NCI-H2196 (cell line): Measurements from ENCODE around the gene INIP.
"Not testable (repeated sequence)": the region's sequence is repeated elsewhere in the genome, so short reads cannot be mapped to it uniquely, and the experiment has no call there.

Experiments
- DNase-seq: peaks from one replicate; lab custom pipeline; 2025; ENCODE audit not compliant: unreplicated experiment; lab: John Stamatoyannopoulos, UW

The INIP gene

GRCh38 chr9:112743216-112743836 lies 25.4 kb upstream of the INIP start:
- DNase-seq = no peak

DNA sequence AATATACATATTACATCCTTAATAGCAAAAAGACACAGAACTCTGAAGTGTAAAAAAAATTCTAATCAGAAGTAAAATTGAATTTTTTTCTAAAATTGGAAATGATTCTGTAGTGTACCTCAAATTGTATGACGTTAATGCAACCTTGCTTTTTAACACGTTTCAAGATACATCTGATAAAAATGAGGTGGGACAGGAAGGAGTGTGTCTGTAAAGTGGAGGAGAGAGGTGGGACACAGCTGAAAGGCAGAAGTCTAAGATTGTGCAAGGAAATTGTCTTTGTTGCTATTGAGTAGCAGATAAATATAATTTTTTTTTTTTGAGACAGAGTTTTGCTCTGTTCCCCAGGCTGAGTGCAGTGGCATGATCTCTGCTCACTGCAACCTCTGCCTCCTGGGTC lies 17.0 kb upstream of the INIP start:
- DNase-seq = no peak

- no peak for DNase-seq
Observed at GRCh38 chr9:112731971-112732370, 14.1 kb upstream of the INIP start.

DNA sequence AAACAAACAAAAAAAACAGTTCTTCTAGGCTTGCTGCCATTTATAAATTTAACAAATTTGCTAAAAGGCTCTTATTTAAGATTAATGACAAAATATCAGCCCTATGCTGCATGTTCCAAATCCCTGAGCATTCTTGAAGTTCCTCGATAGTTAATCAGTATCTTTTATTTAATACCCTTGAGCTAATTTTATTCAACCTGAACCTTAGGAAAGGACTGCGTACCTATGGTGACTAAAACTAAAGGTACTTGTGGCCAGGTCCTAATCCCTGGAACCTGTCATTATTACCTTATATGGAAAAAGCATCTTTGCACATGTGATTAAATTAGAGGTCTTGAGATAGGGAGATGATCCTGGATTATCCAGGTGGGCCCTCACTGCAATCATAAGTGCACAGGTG lies 10.5 kb upstream of the INIP start:
- DNase-seq = no peak

- DNase-seq = no peak
Observed at GRCh38 chr9:112726428-112726827, 8.5 kb upstream of the INIP start.

- DNase-seq = no peak
Observed at GRCh38 chr9:112725961-112726360, 8.0 kb upstream of the INIP start.

DNA sequence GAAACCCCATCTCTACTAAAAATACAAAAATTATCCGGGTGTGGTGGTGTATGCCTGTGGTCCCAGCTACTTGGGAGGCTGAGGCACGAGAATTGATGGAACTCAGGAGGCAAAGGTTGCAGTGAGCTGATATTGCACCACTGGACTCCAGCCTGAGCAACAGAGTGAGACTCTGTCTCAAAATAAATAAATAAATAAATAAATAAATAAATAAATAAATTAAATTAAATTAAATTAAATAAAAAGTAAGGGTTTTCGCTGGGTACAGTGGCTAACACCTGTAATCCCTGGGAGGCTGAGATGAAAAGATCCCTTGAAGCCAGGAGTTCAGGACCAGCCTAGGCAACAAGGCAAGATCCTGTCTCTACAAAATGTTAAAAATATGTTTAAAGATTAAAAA lies 4.8 kb upstream of the INIP start:
- DNase-seq = not testable (repeated sequence)

GRCh38 chr9:112720113-112720780 lies 2.3 kb upstream of the INIP start:
- DNase-seq = no peak

DNA sequence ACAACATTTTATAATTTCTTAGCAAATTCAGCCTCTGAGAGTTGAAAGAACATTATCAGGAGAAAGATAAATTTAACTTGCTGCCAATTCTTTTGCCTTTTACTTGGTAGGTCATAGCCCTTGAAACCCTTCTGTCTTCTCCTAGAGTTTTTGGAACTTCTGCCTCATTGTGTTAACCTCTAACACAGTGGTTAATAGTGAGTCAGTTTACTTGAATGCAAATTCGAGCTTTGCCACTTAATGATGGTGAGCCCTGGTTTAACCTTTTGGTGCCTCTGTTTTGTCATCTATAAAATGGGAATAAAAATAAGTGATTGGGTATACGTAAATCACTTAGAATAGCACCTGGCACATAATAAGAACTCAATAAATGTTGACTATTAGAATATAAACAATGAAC lies 1.8 kb upstream of the INIP start:
- no peak for DNase-seq

DNA sequence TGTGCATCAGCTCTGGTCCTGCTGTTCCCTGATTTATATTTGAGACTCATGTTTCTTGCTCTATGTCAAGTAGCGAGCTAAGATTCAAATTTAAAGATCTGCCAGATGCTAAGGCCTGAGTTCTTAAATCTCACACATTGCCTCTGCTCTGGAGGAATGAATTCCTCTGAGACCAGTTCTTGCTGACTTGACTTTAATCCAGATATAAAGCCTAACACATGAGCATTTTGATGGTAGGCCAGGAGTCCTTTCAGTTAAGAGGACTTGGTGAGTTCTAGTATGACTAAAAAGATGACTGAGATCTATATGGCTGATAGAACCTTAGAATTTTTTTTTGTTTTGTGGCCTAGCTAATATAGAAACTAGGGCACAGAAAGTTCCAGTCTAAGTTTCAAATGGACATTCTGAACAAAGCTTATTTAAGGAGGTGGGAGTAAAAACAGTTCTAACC lies 1.3 kb upstream of the INIP start:
- DNase-seq = no peak

DNA sequence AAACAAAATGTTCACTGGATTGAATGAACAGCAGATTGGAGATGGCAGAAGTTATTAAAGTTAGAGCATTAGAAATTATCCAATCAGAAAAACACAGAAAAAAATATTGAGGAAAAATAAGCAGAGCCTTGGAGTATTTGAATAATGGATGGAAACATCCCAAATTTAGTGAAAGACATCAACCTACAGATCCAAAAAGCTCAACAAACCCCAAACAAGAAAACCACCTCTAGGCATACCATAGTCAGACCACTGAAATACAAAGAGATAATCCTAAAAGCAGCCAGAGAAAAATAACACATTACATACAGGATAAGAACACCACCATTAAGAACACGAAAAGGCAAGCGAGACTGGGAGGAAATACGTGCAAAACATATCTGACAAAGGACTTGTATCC lies 5.2 kb downstream of the INIP start:
- DNase-seq = no peak

GRCh38 chr9:112711050-112711689 lies 6.7 kb downstream of the INIP start:
- DNase-seq = peak; percentile 31

- DNase-seq = peak; percentile 5
Observed at GRCh38 chr9:112705768-112706427, 12.0 kb downstream of the INIP start.

DNA sequence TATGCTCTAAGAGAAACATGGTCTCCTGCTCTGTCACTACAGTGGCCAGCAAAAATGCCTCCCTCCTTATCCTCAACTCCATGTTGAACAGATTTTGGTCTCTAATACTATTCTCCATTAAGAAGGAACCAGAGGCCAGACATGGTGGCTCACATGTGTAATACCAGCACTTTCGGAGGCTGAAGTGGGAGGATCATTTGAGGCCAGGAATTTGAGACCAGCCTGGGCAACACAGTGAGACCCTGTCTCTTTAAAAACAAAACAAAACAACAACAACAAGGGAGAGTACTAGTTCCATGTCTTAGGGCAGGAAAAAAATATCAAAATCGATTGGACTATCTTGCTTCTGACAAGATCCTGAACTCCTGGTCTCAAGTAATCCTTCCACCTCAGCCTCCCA lies 14.6 kb downstream of the INIP start:
- no peak for DNase-seq

- DNase-seq = no peak
Observed at GRCh38 chr9:112700085-112700484, 17.8 kb downstream of the INIP start.

GRCh38 chr9:112699230-112699629 lies 18.7 kb downstream of the INIP start:
- no peak for DNase-seq

- DNase-seq = no peak
Observed at GRCh38 chr9:112696461-112696860, 21.5 kb downstream of the INIP start.

DNA sequence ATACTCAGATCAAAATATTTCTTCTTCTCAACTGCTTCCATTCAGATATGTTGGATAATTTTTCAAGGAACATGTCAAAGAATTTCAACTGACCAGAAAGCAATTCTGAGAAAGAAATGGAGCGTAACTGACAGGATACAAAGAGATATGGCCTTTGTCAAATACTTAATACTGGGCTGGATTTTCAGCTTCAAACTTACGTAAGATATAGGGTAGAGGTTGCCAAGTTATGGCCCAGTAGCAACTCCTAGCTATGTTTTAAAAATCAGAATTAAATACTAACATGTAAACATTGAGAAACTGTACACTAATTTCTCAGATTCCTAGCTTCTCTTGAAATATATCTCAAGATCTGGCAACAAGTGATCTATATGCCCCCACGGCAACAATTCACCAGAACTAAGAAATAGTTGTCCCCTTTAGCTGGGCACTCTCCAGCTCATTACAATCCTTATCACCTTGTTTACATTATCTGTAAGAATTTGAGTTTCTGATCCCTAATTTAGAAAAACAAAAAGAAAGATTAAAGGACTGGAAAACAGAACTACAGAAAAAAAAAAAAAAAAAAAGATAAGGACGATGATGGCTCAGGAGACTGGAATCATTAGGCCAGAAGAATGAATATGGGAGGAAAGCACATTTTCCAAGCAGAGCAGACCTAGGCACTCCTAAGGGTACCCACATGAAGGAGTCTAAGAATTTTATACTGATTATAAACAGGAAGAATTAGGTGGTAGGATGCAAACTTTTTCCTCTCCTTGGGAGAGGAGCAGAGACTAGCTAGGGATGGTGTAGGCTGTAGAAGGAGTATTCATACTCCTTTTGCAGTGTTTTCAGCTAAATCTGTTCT lies 23.0 kb downstream of the INIP start:
- no peak for DNase-seq

- no peak for DNase-seq
Observed at GRCh38 chr9:112689161-112689740, 28.7 kb downstream of the INIP start.

GRCh38 chr9:112680731-112681402 lies 37.0 kb downstream of the INIP start:
- DNase-seq = no peak
